OCI-LY7 (cell line): ENCODE measurements around the gene PUM1. TPM values are rescaled to one million over a fixed set of nuclear protein-coding genes. Genes with fewer than 3 reads are reported as not detected.
A peak's percentile ranks its signal among the peaks of the same experiment; 100 is the strongest.

ENCODE experiments used
- BruUV-seq: library from RNA; stranded (reverse); fragments of 400-500 nt; replicated peaks from 2 replicates; lab custom pipeline; 2021; lab: Mats Ljungman, UMichigan
- CTCF ChIA-PET: fragments of 300-600 bp; sonication (Branson Sonifier 250); formaldehyde crosslinking; loops from one replicate; lab custom pipeline; 2022; ENCODE audit warnings: antibody characterized with exemption; ENCODE audit not compliant: unreplicated experiment; lab: Charles Lee
- POLR2A ChIA-PET: fragments of 300-600 bp; sonication (Branson Sonifier 250); formaldehyde crosslinking; loops from one replicate; lab custom pipeline; 2022; ENCODE audit warnings: antibody characterized with exemption; lab: Charles Lee
- DNase-seq: peaks from one replicate; pipeline ENCODE4 v3.0.0-alpha.2; 2015; ENCODE audit warnings: low spot score
- H2AFZ ChIP-seq: fragments of 200-600 bp; sonication (generic), shearing (Covaris generic); 2 replicates; pipeline ENCODE4 v1.6.1; 2014; ENCODE audit warnings: mild to moderate bottlenecking, antibody characterized with exemption, low read length, moderate library complexity
- H3K27ac ChIP-seq: fragments of 200-600 bp; sonication (generic); 2 replicates; pipeline ENCODE4 v1.5.1; 2014; ENCODE audit warnings: mixed run types, low read depth, mild to moderate bottlenecking, moderate library complexity, low read length, inconsistent platforms; ENCODE audit not compliant: poor library complexity, severe bottlenecking
- H3K36me3 ChIP-seq: fragments of 200-600 bp; sonication (generic); 2 replicates; pipeline ENCODE4 v1.6.1; 2014; ENCODE audit warnings: mild to moderate bottlenecking, antibody characterized with exemption, low read length, moderate library complexity, mixed read lengths; ENCODE audit not compliant: insufficient read depth
- H3K4me1 ChIP-seq: fragments of 200-600 bp; sonication (generic); 2 replicates; pipeline ENCODE4 v1.5.1; 2014; ENCODE audit warnings: mild to moderate bottlenecking, low read length; ENCODE audit not compliant: insufficient read depth, poor library complexity, severe bottlenecking
- H3K4me2 ChIP-seq: fragments of 200-600 bp; sonication (generic); 2 replicates; pipeline ENCODE4 v1.6.1; 2014; ENCODE audit warnings: mild to moderate bottlenecking, low read length
- H3K4me3 ChIP-seq: fragments of 200-600 bp; sonication (generic); 2 replicates; pipeline ENCODE4 v1.5.1; 2014; ENCODE audit warnings: mild to moderate bottlenecking, low read depth, low read length; ENCODE audit not compliant: poor library complexity, severe bottlenecking
- H3K79me2 ChIP-seq: fragments of 200-600 bp; sonication (generic); 2 replicates; pipeline ENCODE4 v1.6.1; 2016; ENCODE audit warnings: low read depth, mild to moderate bottlenecking, low read length, moderate library complexity, mixed read lengths; ENCODE audit not compliant: insufficient read depth
- H3K9me2 ChIP-seq: fragments of 200-600 bp; sonication (generic); 2 replicates; pipeline ENCODE4 v1.6.1; 2016; ENCODE audit warnings: mild to moderate bottlenecking, low read length, mixed read lengths; ENCODE audit not compliant: insufficient read depth
- H3K9me3 ChIP-seq: fragments of 200-600 bp; sonication (generic); 2 replicates; pipeline ENCODE4 v1.6.1; 2014; ENCODE audit warnings: mild to moderate bottlenecking, mixed run types, low read length, mixed read lengths
- H4K20me1 ChIP-seq: fragments of 200-600 bp; sonication (generic); 2 replicates; pipeline ENCODE4 v1.6.1; 2014; ENCODE audit warnings: mild to moderate bottlenecking, antibody characterized with exemption, low read length, moderate library complexity, mixed read lengths; ENCODE audit not compliant: insufficient read depth
- EZH2phosphoT487 ChIP-seq: fragments of 200-600 bp; sonication (generic); IDR thresholded peaks from 2 replicates; pipeline ENCODE4 v1.6.1; 2018; ENCODE audit warnings: low read depth, borderline replicate concordance, mild to moderate bottlenecking, mixed run types, antibody characterized with exemption, low read length, moderate library complexity, mixed read lengths
- intact Hi-C: fragments of 100-400 bp; cut with micrococcal nuclease; formaldehyde crosslinking; loops from one replicate; pipeline ENCODE4 v1.10.0; 2022; ENCODE audit not compliant: unreplicated experiment
- total RNA-seq, 2 experiments: library from RNA; depleted of rRNA in 1 of 2; stranded (reverse); fragments of >200 nt in 1 of 2; shearing (Covaris generic) in 1 of 2; gene quantifications; 2 replicates each; pipeline ENCODE4 v1.2.3, GENCODE V29; 2014 to 2022
- TF ChIP-seq, protein P1 (sequence below): fragments of 200-600 bp; sonication (generic); conservative IDR thresholded peaks from 2 replicates; pipeline ENCODE4 v1.5.1; 2014; ENCODE audit warnings: mild to moderate bottlenecking, antibody characterized with exemption, low read length, moderate library complexity, mixed read lengths

Gene PUM1
- total RNA-seq, 2 experiments from 2014 or later, result 52.0 to 97.5 TPM

DNA sequence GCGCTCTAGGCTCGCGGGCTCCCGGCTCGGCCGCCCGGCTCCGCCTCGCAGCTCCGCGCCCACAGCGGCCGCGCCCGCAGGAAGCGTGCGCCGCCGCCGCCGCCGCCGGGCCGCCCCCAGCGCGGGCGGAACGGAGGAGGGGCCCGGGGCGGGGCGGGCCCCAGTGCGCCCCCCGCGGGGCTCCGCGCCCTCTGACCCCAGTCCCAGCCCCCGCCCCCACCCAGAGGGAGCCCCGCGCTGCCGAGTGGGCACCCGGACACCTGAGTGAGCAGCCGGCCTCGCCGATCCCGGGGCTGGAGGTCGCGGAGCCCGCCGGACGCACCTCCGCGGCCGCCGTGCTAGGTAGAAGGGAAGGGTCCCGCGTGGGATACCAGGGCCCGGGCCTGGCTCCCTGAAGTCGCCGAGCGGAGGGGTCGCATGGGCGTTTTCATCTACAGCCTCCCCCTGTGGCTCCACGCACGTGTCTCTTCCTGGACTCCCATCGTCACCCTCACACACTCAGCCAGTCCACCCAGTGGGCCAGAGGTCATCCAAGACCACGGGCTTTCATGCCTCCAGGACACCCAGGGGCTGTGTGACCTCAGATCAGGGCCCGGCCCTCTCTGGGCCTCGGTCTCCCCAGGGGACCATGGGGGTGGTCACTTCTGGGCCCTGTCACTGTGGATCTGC, 156.7 kb downstream of the PUM1 start, which contains the start of gene SDC3:
Gene SDC3, minus strand, starts transcription at position 63 of the 669 bp plus-strand sequence. CDS start 172 bp downstream, outside the sequence.
- peak within 1 kb of the TSS; percentile 26; the same call in 1 of the 2 replicates for H3K4me2 ChIP-seq
- H3K4me1 ChIP-seq, result peaks cover 5% of the 10 kb centered on the region
- H4K20me1 ChIP-seq, result no peaks in the 10 kb centered on the region
- ChIA-PET POLR2A (no interaction called here), CTCF (no interaction called here)
- intact Hi-C loops, result no loop called here
- no peak within 1 kb of the TSS for H3K4me3 ChIP-seq
- TF ChIP-seq, protein P1, sequence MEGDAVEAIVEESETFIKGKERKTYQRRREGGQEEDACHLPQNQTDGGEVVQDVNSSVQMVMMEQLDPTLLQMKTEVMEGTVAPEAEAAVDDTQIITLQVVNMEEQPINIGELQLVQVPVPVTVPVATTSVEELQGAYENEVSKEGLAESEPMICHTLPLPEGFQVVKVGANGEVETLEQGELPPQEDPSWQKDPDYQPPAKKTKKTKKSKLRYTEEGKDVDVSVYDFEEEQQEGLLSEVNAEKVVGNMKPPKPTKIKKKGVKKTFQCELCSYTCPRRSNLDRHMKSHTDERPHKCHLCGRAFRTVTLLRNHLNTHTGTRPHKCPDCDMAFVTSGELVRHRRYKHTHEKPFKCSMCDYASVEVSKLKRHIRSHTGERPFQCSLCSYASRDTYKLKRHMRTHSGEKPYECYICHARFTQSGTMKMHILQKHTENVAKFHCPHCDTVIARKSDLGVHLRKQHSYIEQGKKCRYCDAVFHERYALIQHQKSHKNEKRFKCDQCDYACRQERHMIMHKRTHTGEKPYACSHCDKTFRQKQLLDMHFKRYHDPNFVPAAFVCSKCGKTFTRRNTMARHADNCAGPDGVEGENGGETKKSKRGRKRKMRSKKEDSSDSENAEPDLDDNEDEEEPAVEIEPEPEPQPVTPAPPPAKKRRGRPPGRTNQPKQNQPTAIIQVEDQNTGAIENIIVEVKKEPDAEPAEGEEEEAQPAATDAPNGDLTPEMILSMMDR, result no peak
- TF ChIP-seq EZH2phosphoT487, result no peak
- H2AFZ ChIP-seq, result no peak within 1 kb of the TSS
- no peaks in the 10 kb centered on the region for H3K79me2 ChIP-seq
- H3K27ac ChIP-seq, result no peak within 1 kb of the TSS
- H3K9me2 ChIP-seq, result no peaks in the 10 kb centered on the region
- no peak for DNase-seq
- H3K36me3 ChIP-seq, result no peaks in the 10 kb centered on the region
- no TSS peak for BruUV-seq
- H3K9me3 ChIP-seq, result no peaks in the 10 kb centered on the region

DNA sequence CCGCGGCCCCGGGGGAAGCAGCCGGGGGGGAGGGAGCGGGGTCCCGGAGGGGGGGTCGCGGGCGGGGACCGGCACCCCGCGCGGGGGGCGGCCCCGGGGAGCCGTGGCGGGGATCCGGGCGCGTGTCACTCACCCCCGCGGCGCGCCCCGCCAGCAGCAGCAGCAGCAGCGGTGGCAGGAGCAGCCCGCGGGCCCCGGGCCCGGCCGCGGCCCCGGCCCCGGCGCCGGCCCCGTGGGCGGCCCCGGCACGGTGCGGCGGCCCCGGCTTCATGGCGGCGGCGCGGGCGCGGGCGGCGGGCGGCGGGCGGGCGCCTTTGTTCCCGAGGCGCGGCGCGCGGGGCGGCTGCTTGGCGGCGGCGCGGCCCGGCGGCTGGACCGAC, 157.2 kb downstream of the PUM1 start:
- DNase-seq, result no peak
- no peaks in the 10 kb centered on the region for H3K36me3 ChIP-seq
- no peaks in the 10 kb centered on the region for H3K79me2 ChIP-seq
- TF ChIP-seq, protein P1, result no peak
- no peak for TF ChIP-seq EZH2phosphoT487
- no peak overlapping the region for H3K27ac ChIP-seq
- intact Hi-C loops, result no loop called here
- ChIA-PET POLR2A (no interaction called here), CTCF (no interaction called here)
- no peak overlapping the region for H3K4me3 ChIP-seq
- H2AFZ ChIP-seq, result no peak overlapping the region
- BruUV-seq, result no TSS peak
- no peaks in the 10 kb centered on the region for H4K20me1 ChIP-seq
- H3K9me2 ChIP-seq, result no peaks in the 10 kb centered on the region
- H3K4me1 ChIP-seq, result peaks cover 5% of the 10 kb centered on the region
- H3K9me3 ChIP-seq, result no peaks in the 10 kb centered on the region
- no peak overlapping the region for H3K4me2 ChIP-seq
